Prostate gland (tissue), 1 donor: ENCODE results near the gene ARAP3.

Source experiments
- POLR2A ChIP-seq: fragments of 450-650 bp; IDR thresholded peaks from one replicate; pipeline ENCODE4 v1.6.1; 2016; ENCODE audit warnings: antibody characterized with exemption, mild to moderate bottlenecking
- POLR2AphosphoS5 ChIP-seq: sonication (generic); formaldehyde crosslinking; IDR thresholded peaks from one replicate; pipeline ENCODE4 v1.6.1; 2017; ENCODE audit warnings: antibody characterized with exemption

DNA sequence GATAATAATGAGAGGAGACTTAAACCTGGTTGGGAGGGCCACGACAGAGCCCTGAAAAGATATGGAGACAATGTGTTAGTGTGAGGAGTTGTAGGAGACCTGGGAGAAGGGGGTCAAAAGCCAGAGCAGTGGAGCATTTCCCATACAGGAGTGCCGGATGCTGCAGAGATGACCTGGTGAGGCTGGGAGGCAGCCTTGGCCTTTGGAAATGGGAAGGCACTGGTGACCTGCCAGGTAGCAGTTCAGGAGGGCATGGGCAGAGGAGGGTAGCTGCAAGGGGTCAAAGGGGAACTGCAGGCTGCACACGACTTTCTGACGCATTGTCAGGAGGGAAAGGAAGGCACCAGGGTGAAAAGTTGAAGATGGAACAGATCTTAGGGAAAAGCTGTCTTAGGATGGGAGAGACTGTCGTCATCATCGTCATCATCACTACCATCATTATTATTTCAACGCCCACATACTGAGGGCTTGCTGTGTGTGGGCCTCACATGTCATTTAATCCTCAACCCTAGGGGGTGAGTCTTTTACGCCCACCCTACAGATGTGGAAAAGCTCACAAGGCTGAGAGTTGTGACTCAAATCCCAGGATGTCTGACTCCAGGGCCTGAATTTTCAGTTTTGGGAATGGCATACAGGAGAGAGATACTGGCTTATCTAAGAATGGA is 13.3 kb downstream of the ARAP3 start:
- TF ChIP-seq POLR2AphosphoS5 (no peak), POLR2A (no peak)
